RWPE2 (cell line): ENCODE data around the gene ZNF747.
A peak's percentile ranks its signal among the peaks of the same experiment; 100 is the strongest.

Experiments
- ATAC-seq: fragments of 200-7000 bp; cut with Tn5 transposase; 3 replicates; pipeline ENCODE4 v1.9.1; 2021; ENCODE audit warnings: low read depth
- DNase-seq: peaks from one replicate; pipeline ENCODE4 v3.0.0-alpha.2; 2020; ENCODE audit warnings: low spot score
- H3K27ac ChIP-seq: fragments of 450-650 bp; 2 replicates; pipeline ENCODE4 v1.5.1; 2017; ENCODE audit warnings: mild to moderate bottlenecking; ENCODE audit not compliant: poor library complexity, severe bottlenecking
- H3K27me3 ChIP-seq: fragments of 250-450 bp; sonication (Bioruptor Pico); 2 replicates; pipeline ENCODE4 v1.5.1; 2021; ENCODE audit warnings: mild to moderate bottlenecking, moderate library complexity; ENCODE audit not compliant: insufficient read depth, poor library complexity, severe bottlenecking
- H3K36me3 ChIP-seq: fragments of 250-450 bp; sonication (Bioruptor Pico); 2 replicates; pipeline ENCODE4 v1.5.1; 2020; ENCODE audit warnings: low read depth, mild to moderate bottlenecking, moderate library complexity
- H3K4me1 ChIP-seq: fragments of 250-450 bp; sonication (Bioruptor Pico); 2 replicates; pipeline ENCODE4 v1.5.1; 2021; ENCODE audit warnings: mild to moderate bottlenecking, moderate library complexity; ENCODE audit not compliant: insufficient read depth, poor library complexity, severe bottlenecking
- H3K4me3 ChIP-seq: fragments of 250-450 bp; sonication (Bioruptor Pico); 2 replicates; pipeline ENCODE4 v1.5.1; 2021; ENCODE audit warnings: mild to moderate bottlenecking, moderate library complexity; ENCODE audit not compliant: severe bottlenecking
- H3K9me3 ChIP-seq: fragments of 250-450 bp; sonication (Bioruptor Pico); 2 replicates; pipeline ENCODE4 v1.5.1; 2021; ENCODE audit warnings: mild to moderate bottlenecking, moderate library complexity; ENCODE audit not compliant: severe bottlenecking
- TF ChIP-seq, protein P1 (sequence below): fragments of 450-650 bp; IDR thresholded peaks from one replicate; pipeline ENCODE4 v1.5.1; 2017; ENCODE audit warnings: mild to moderate bottlenecking, moderate library complexity; ENCODE audit not compliant: poor library complexity, severe bottlenecking

The ZNF747 gene

GRCh38 chr16:30567991-30568638, 33.5 kb upstream of the ZNF747 start:
- Histone ChIP-seq H3K9me3 (no peaks in the 10 kb centered on the region), H3K4me1 (peaks cover 15% of the 10 kb centered on the region), H3K27me3 (no peaks in the 10 kb centered on the region), H3K27ac (peak overlapping the region; percentile 66), H3K4me3 (no peak overlapping the region), H3K36me3 (no peaks in the 10 kb centered on the region)
- ATAC-seq (peak; percentile 61), DNase-seq (no peak)
- TF ChIP-seq, protein P1, sequence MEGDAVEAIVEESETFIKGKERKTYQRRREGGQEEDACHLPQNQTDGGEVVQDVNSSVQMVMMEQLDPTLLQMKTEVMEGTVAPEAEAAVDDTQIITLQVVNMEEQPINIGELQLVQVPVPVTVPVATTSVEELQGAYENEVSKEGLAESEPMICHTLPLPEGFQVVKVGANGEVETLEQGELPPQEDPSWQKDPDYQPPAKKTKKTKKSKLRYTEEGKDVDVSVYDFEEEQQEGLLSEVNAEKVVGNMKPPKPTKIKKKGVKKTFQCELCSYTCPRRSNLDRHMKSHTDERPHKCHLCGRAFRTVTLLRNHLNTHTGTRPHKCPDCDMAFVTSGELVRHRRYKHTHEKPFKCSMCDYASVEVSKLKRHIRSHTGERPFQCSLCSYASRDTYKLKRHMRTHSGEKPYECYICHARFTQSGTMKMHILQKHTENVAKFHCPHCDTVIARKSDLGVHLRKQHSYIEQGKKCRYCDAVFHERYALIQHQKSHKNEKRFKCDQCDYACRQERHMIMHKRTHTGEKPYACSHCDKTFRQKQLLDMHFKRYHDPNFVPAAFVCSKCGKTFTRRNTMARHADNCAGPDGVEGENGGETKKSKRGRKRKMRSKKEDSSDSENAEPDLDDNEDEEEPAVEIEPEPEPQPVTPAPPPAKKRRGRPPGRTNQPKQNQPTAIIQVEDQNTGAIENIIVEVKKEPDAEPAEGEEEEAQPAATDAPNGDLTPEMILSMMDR, result no peak

- H3K27me3 ChIP-seq, result no peaks in the 10 kb centered on the region
- H3K36me3 ChIP-seq, result no peaks in the 10 kb centered on the region
- H3K9me3 ChIP-seq, result no peaks in the 10 kb centered on the region
- ATAC-seq (no peak), DNase-seq (no peak)
- peaks cover 15% of the 10 kb centered on the region for H3K4me1 ChIP-seq
- H3K27ac ChIP-seq, result peak overlapping the region; percentile 66
- H3K4me3 ChIP-seq, result no peak overlapping the region
- TF ChIP-seq, protein P1, result no peak
Measured at GRCh38 chr16:30567160-30567990, 32.7 kb upstream of the ZNF747 start.

DNA sequence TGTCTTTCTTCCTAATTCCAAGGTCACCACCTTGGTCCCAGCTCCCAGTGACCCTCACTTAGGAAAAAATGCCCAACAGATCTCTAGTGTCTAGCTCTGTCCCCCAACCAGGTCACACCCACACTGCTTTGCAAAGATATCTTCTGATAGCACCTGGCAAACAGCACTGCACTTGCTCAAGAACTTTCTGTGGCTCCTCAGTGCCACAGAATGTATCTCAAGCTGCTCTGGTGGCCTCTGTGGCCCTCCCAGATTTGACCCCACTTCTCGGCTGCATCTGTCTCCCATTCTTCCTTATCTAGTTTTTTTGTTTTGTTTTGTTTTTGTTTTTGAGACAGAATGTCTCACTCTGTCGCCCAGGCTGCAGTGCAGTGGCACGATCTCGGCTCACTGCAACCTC, 31.9 kb upstream of the ZNF747 start:
- ATAC-seq, result no peak
- DNase-seq, result no peak
- H3K27ac ChIP-seq, result no peak overlapping the region
- peaks cover 15% of the 10 kb centered on the region for H3K4me1 ChIP-seq
- H3K4me3 ChIP-seq, result no peak overlapping the region
- H3K27me3 ChIP-seq, result no peaks in the 10 kb centered on the region
- no peaks in the 10 kb centered on the region for H3K36me3 ChIP-seq
- TF ChIP-seq, protein P1, result no peak
- no peaks in the 10 kb centered on the region for H3K9me3 ChIP-seq

- DNase-seq (no peak), ATAC-seq (no peak)
- Histone ChIP-seq H3K4me1 (peaks cover 15% of the 10 kb centered on the region), H3K36me3 (no peaks in the 10 kb centered on the region), H3K4me3 (no peak overlapping the region), H3K27ac (no peak overlapping the region), H3K27me3 (no peaks in the 10 kb centered on the region), H3K9me3 (no peaks in the 10 kb centered on the region)
- TF ChIP-seq, protein P1, result no peak
Measured at GRCh38 chr16:30565984-30566383, 31.3 kb upstream of the ZNF747 start.

GRCh38 chr16:30565526-30565925, 30.9 kb upstream of the ZNF747 start:
- no peak for ATAC-seq
- H3K4me1 ChIP-seq, result peaks cover 15% of the 10 kb centered on the region
- no peak for DNase-seq
- H3K9me3 ChIP-seq, result no peaks in the 10 kb centered on the region
- H3K27ac ChIP-seq, result no peak overlapping the region
- H3K27me3 ChIP-seq, result no peaks in the 10 kb centered on the region
- H3K4me3 ChIP-seq, result no peak overlapping the region
- TF ChIP-seq, protein P1, result no peak
- no peaks in the 10 kb centered on the region for H3K36me3 ChIP-seq
